Uterus (tissue), 4 donors: ENCODE results near the gene TACSTD2. TPM values are rescaled to one million over a fixed set of nuclear protein-coding genes. Genes with fewer than 3 reads are reported as not detected.
A peak's percentile ranks its signal among the peaks of the same experiment; 100 is the strongest.

Experiments used
- DNase-seq, 2 donors: peaks; one replicate each; pipeline ENCODE4 v3.0.0-alpha.2; 2019 to 2020
- H3K27ac ChIP-seq, 2 donors: fragments of 200-600 bp; sonication (generic); 1 replicate in 1 of 2; 2 replicates in 1 of 2; pipeline ENCODE4 v1.5.1; 2016 to 2018
- H3K27me3 ChIP-seq, 2 donors: fragments of 200-600 bp; sonication (generic); one replicate each; pipeline ENCODE4 v1.5.1; 2018 to 2019; ENCODE audit warnings: control low read depth in 1 of 2
- H3K36me3 ChIP-seq, 2 donors: fragments of 200-600 bp; sonication (generic); one replicate each; pipeline ENCODE4 v1.5.1; 2019; ENCODE audit warnings: control low read depth in 1 of 2
- H3K4me1 ChIP-seq, 2 donors: fragments of 200-600 bp; sonication (generic); one replicate each; pipeline ENCODE4 v1.5.1; 2018 to 2019; ENCODE audit warnings: control low read depth in 1 of 2
- H3K4me3 ChIP-seq, 2 donors: fragments of 200-600 bp; sonication (generic); 1 replicate in 1 of 2; 2 replicates in 1 of 2; pipeline ENCODE4 v1.5.1; 2018 to 2019; ENCODE audit warnings: mild to moderate bottlenecking in 1 of 2
- H3K9me3 ChIP-seq, 2 donors: fragments of 200-600 bp; sonication (generic); one replicate each; pipeline ENCODE4 v1.5.1; 2019; ENCODE audit warnings: control low read depth in 1 of 2
- CTCF ChIP-seq, 4 experiments: fragments of 200-600 bp in 2 of 4; fragments of 450-650 bp in 2 of 4; sonication (generic) in 2 of 4; IDR thresholded peaks; one replicate each; pipeline ENCODE4 v1.5.1; 2016 to 2019; ENCODE audit warnings: antibody characterized with exemption in 4 of 4, mild to moderate bottlenecking in 2 of 4, moderate library complexity in 1 of 4
- POLR2A ChIP-seq, 2 donors: fragments of 450-650 bp; IDR thresholded peaks; one replicate each; pipeline ENCODE4 v1.6.1; 2016; ENCODE audit warnings: antibody characterized with exemption in 2 of 2, mild to moderate bottlenecking in 1 of 2, moderate library complexity in 1 of 2
- intact Hi-C: fragments of 100-400 bp; cut with DNase I; formaldehyde crosslinking; loops from one replicate; pipeline ENCODE4 v1.15.1; 2023; ENCODE audit warnings: low total_unique reads
- total RNA-seq, 4 donors: library from RNA; depleted of rRNA in 3 of 4; stranded (reverse); fragments of >200 nt in 3 of 4; gene quantifications; one replicate each; pipeline versions ENCODE4 v1.1.0 to v1.2.4, GENCODE V29; 2014 to 2023
- donor health status: DM: yes; HTN: yes; CAD: no.

The TACSTD2 gene
- total RNA-seq, 4 donors from 2014 or later = 0.26 to 24.8 (median 0.73) TPM; not detected in 1

- H3K4me1 ChIP-seq = peaks cover 0 to 3% of the 10 kb centered on the region in 2 donors
- intact Hi-C loops = no loop called here
- DNase-seq = no peak
- no peaks in the 10 kb centered on the region for H3K27me3 ChIP-seq
- TF ChIP-seq POLR2A (IDR thresholded peaks at IDR 0.05) (no peak), CTCF (IDR thresholded peaks at IDR 0.05) (no peak)
- H3K4me3 ChIP-seq = no peak overlapping the region
- no peaks in the 10 kb centered on the region for H3K9me3 ChIP-seq
- H3K36me3 ChIP-seq = no peaks in the 10 kb centered on the region
- H3K27ac ChIP-seq = peak overlapping the region; percentile 57 to 75
Measured at GRCh38 chr1:58596631-58597052, 19.6 kb upstream of the TACSTD2 start.

- intact Hi-C loops = no loop called here
- TF ChIP-seq POLR2A (IDR thresholded peaks at IDR 0.05) (no peak), CTCF (IDR thresholded peaks at IDR 0.05) (no peak)
- Histone ChIP-seq H3K36me3 (no peaks in the 10 kb centered on the region), H3K27me3 (no peaks in the 10 kb centered on the region), H3K4me1 (peaks cover 0 to 3% of the 10 kb centered on the region in 2 donors), H3K9me3 (no peaks in the 10 kb centered on the region), H3K27ac (no peak overlapping the region), H3K4me3 (no peak overlapping the region)
- DNase-seq = no peak
Measured at GRCh38 chr1:58594546-58594945, 17.5 kb upstream of the TACSTD2 start.

DNA sequence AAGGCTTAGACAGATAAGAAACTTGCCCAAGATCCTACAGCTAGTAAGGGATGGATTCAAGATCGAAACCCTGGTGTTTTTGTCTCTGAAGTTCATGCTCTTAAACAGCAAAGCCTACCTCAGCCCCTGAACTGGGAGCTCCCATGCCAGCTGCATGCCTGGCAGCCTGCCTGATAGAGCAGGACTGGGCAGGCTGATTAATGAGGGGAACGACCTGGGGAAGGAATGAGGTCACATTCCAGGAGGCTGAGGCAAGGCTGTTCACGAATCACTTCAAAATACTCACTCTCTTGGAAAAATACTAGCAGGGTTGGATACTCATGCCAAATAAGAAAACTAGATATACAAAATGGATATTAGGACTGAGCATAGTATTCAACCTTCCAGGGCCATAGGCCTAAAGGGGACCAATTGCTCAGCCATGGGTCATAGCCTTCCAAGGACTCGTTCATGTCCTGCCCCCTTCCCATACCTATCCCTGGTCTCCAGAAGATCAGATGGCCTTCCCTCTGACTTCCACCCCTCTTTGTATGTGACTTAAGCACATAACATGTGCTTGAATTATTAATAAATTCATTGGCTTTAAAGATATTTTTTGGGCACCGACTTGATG, 15.6 kb upstream of the TACSTD2 start:
- Histone ChIP-seq H3K36me3 (no peaks in the 10 kb centered on the region), H3K27me3 (no peaks in the 10 kb centered on the region), H3K4me3 (no peak overlapping the region), H3K9me3 (no peaks in the 10 kb centered on the region), H3K4me1 (no peaks in the 10 kb centered on the region), H3K27ac (peak overlapping the region; percentile 76 to 78)
- DNase-seq = peak; percentile 66 to 75
- TF ChIP-seq POLR2A (IDR thresholded peaks at IDR 0.05) = no peak
- TF ChIP-seq CTCF (IDR thresholded peaks at IDR 0.05) = no peak
- intact Hi-C loops = no loop called here

- Histone ChIP-seq H3K4me3 (no peak overlapping the region), H3K4me1 (no peaks in the 10 kb centered on the region), H3K27me3 (no peaks in the 10 kb centered on the region), H3K36me3 (no peaks in the 10 kb centered on the region), H3K27ac (peak overlapping the region; percentile 76 to 78), H3K9me3 (no peaks in the 10 kb centered on the region)
- intact Hi-C loops = no loop called here
- no peak for DNase-seq
- TF ChIP-seq CTCF (IDR thresholded peaks at IDR 0.05) = no peak
- TF ChIP-seq POLR2A (IDR thresholded peaks at IDR 0.05) = no peak
Measured at GRCh38 chr1:58591806-58592205, 14.8 kb upstream of the TACSTD2 start.

DNA sequence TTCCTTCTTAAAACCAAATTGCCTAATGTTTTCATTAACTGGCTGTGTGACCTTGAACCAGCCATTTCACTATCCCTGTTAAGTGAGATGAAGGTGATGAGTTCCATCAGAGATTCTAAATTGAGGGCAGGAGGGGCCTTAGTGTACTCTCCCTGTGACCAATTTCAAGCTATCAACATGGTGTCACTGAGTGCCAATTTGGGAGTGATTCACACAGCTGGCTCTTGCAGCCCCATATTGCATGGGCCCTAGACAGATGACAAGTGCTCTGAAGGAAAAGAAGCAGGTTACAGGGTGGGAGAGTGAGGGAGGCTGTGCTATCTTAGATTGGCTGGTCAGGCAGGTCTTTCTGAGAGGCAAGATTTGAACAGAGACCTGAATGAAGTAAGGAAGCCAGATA, 13.0 kb upstream of the TACSTD2 start:
- peaks cover 0 to 5% of the 10 kb centered on the region in 2 donors for H3K4me1 ChIP-seq
- DNase-seq = no peak
- intact Hi-C loops = no loop called here

More for the DNA sequence above, 13.0 kb upstream of the TACSTD2 start:
- no peak overlapping the region for H3K27ac ChIP-seq
- no peak for TF ChIP-seq CTCF (IDR thresholded peaks at IDR 0.05)
- TF ChIP-seq POLR2A (IDR thresholded peaks at IDR 0.05) = no peak
- H3K9me3 ChIP-seq = no peaks in the 10 kb centered on the region
- H3K36me3 ChIP-seq = no peaks in the 10 kb centered on the region
- no peak overlapping the region for H3K4me3 ChIP-seq
- H3K27me3 ChIP-seq = no peaks in the 10 kb centered on the region
